PC-9 (cell line): ENCODE measurements around the gene NSD2.

ENCODE experiments used
- EZH2 ChIP-seq: fragments of 200-600 bp; sonication (generic); IDR thresholded peaks from 2 replicates; pipeline ENCODE4 v1.8.0; 2017; ENCODE audit warnings: antibody characterized with exemption, low read depth
- TF ChIP-seq, protein P1 (sequence below): fragments of 200-600 bp; sonication (generic); conservative IDR thresholded peaks from 2 replicates; pipeline ENCODE4 v1.6.1; 2017; ENCODE audit warnings: mixed run types, antibody characterized with exemption, mild to moderate bottlenecking, moderate library complexity

DNA sequence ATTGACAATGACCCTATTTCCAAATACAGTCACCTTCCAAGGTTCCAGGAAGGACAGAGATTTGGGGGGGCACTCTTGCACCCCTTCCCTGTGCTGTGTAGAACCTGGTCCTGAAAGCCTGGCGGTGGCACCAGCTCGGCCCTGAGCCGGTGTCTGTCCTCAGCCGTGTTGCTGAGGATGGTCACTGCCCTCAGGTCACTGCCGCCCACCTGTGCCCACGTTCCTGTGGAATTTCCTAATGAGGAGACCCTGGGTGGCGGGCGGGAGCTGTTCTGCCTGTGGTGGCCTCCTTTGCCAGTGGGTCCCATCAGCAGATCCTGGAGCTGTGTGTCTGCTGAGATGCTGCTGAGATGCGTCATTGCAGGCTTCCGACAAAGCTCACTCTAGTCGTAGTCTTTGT is 104.7 kb downstream of the NSD2 start:
- TF ChIP-seq, protein P1, sequence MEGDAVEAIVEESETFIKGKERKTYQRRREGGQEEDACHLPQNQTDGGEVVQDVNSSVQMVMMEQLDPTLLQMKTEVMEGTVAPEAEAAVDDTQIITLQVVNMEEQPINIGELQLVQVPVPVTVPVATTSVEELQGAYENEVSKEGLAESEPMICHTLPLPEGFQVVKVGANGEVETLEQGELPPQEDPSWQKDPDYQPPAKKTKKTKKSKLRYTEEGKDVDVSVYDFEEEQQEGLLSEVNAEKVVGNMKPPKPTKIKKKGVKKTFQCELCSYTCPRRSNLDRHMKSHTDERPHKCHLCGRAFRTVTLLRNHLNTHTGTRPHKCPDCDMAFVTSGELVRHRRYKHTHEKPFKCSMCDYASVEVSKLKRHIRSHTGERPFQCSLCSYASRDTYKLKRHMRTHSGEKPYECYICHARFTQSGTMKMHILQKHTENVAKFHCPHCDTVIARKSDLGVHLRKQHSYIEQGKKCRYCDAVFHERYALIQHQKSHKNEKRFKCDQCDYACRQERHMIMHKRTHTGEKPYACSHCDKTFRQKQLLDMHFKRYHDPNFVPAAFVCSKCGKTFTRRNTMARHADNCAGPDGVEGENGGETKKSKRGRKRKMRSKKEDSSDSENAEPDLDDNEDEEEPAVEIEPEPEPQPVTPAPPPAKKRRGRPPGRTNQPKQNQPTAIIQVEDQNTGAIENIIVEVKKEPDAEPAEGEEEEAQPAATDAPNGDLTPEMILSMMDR = no peak
- TF ChIP-seq EZH2 = no peak
